ENCODE measurements around the gene CST11. TPM values are rescaled to one million over a fixed set of nuclear protein-coding genes. Genes with fewer than 3 reads are reported as not detected.

The CST11 gene
- polyA plus RNA-seq, 1 donor (not counting 4 experiments of a cell fraction or from before 2014, with no cell fraction given): not detected

- dilution Hi-C loops (cut with MboI; ENCODE audit: extremely low pct_ligation_motif_present, low sequenced_read_pairs): no loop called here
- FAIRE-seq: no peak
- TF ChIP-seq, protein P1, sequence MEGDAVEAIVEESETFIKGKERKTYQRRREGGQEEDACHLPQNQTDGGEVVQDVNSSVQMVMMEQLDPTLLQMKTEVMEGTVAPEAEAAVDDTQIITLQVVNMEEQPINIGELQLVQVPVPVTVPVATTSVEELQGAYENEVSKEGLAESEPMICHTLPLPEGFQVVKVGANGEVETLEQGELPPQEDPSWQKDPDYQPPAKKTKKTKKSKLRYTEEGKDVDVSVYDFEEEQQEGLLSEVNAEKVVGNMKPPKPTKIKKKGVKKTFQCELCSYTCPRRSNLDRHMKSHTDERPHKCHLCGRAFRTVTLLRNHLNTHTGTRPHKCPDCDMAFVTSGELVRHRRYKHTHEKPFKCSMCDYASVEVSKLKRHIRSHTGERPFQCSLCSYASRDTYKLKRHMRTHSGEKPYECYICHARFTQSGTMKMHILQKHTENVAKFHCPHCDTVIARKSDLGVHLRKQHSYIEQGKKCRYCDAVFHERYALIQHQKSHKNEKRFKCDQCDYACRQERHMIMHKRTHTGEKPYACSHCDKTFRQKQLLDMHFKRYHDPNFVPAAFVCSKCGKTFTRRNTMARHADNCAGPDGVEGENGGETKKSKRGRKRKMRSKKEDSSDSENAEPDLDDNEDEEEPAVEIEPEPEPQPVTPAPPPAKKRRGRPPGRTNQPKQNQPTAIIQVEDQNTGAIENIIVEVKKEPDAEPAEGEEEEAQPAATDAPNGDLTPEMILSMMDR (optimal IDR thresholded peaks at IDR 0.05 in 1 of 3, IDR thresholded peaks at IDR 0.05 in 1 of 3, conservative IDR thresholded peaks at IDR 0.05 in 1 of 3; ENCODE audit: extremely low read depth in 1 of 3, insufficient read depth in 2 of 3, low read length in 3 of 3): no peak
- no peak for TF ChIP-seq EZH2 (IDR thresholded peaks at IDR 0.05; ENCODE audit: low read length)
These were observed 12.7 kb downstream of the CST11 start for GRCh38 chr20:23440004-23440403.

GRCh38 chr20:23438661-23439060 lies 14.0 kb downstream of the CST11 start:
- no peak overlapping the region for H3K4me3 ChIP-seq (ENCODE audit: control insufficient read depth in 2 of 3, extremely low read depth in 1 of 3, insufficient read depth in 2 of 3, low read depth in 1 of 3, low read length in 3 of 3)
- no peaks in the 10 kb centered on the region for H3K79me2 ChIP-seq (ENCODE audit: control insufficient read depth, insufficient read depth, low read length)
- TF ChIP-seq EZH2 (IDR thresholded peaks at IDR 0.05; ENCODE audit: low read length): no peak
- TF ChIP-seq, protein P1 (optimal IDR thresholded peaks at IDR 0.05 in 1 of 3, IDR thresholded peaks at IDR 0.05 in 1 of 3, conservative IDR thresholded peaks at IDR 0.05 in 1 of 3; ENCODE audit: extremely low read depth in 1 of 3, insufficient read depth in 2 of 3, low read length in 3 of 3): no peak
- no peaks in the 10 kb centered on the region for H3K9me3 ChIP-seq (ENCODE audit: control insufficient read depth, low read depth, low read length)
- dilution Hi-C loops (cut with MboI; ENCODE audit: extremely low pct_ligation_motif_present, low sequenced_read_pairs): no loop called here
- H4K20me1 ChIP-seq (ENCODE audit: control insufficient read depth, extremely low read depth, insufficient read depth, low read length): no peaks in the 10 kb centered on the region
- no peak overlapping the region for H3K9ac ChIP-seq (ENCODE audit: control insufficient read depth, extremely low read depth, insufficient read depth, low read length)
- no peaks in the 10 kb centered on the region for H3K27me3 ChIP-seq (ENCODE audit: control insufficient read depth, extremely low read depth, insufficient read depth, low read length)
- no peak overlapping the region for H3K27ac ChIP-seq (ENCODE audit: control insufficient read depth, insufficient read depth, low read length)
- H3K4me1 ChIP-seq (ENCODE audit: control insufficient read depth, extremely low read depth, insufficient read depth, low read length): no peaks in the 10 kb centered on the region
- no peak overlapping the region for H2AFZ ChIP-seq (ENCODE audit: control insufficient read depth, low read length)
- H3K4me2 ChIP-seq (ENCODE audit: control insufficient read depth, extremely low read depth, insufficient read depth, low read depth, low read length): no peak overlapping the region
- DNase-seq (ENCODE audit: low read depth, low spot score) (no peak), FAIRE-seq (no peak)
- H3K9me1 ChIP-seq (ENCODE audit: control insufficient read depth, extremely low read depth, insufficient read depth, low read length): no peaks in the 10 kb centered on the region
- H3K36me3 ChIP-seq (ENCODE audit: control insufficient read depth in 2 of 2, extremely low read depth in 1 of 2, insufficient read depth in 2 of 2, low read length in 2 of 2): no peaks in the 10 kb centered on the region

More at GRCh38 chr20:23440004-23440403, 12.7 kb downstream of the CST11 start:
- no peak for DNase-seq (ENCODE audit: low read depth, low spot score)
- Histone ChIP-seq H3K9me3 (ENCODE audit: control insufficient read depth, low read depth, low read length) (no peaks in the 10 kb centered on the region), H3K79me2 (ENCODE audit: control insufficient read depth, insufficient read depth, low read length) (no peaks in the 10 kb centered on the region), H3K4me1 (ENCODE audit: control insufficient read depth, extremely low read depth, insufficient read depth, low read length) (no peaks in the 10 kb centered on the region), H3K9ac (ENCODE audit: control insufficient read depth, extremely low read depth, insufficient read depth, low read length) (no peak overlapping the region), H3K27me3 (ENCODE audit: control insufficient read depth, extremely low read depth, insufficient read depth, low read length) (no peaks in the 10 kb centered on the region), H4K20me1 (ENCODE audit: control insufficient read depth, extremely low read depth, insufficient read depth, low read length) (no peaks in the 10 kb centered on the region), H3K9me1 (ENCODE audit: control insufficient read depth, extremely low read depth, insufficient read depth, low read length) (no peaks in the 10 kb centered on the region), H3K27ac (ENCODE audit: control insufficient read depth, insufficient read depth, low read length) (no peak overlapping the region), H3K36me3 (ENCODE audit: control insufficient read depth in 2 of 2, extremely low read depth in 1 of 2, insufficient read depth in 2 of 2, low read length in 2 of 2) (no peaks in the 10 kb centered on the region), H3K4me3 (ENCODE audit: control insufficient read depth in 2 of 3, extremely low read depth in 1 of 3, insufficient read depth in 2 of 3, low read depth in 1 of 3, low read length in 3 of 3) (no peak overlapping the region), H3K4me2 (ENCODE audit: control insufficient read depth, extremely low read depth, insufficient read depth, low read depth, low read length) (no peak overlapping the region), H2AFZ (ENCODE audit: control insufficient read depth, low read length) (no peak overlapping the region)
